CD14-positive monocyte (primary cell): ENCODE data around the gene CREB3L4. TPM values are rescaled to one million over a fixed set of nuclear protein-coding genes. Genes with fewer than 3 reads are reported as not detected.
A peak's percentile ranks its signal among the peaks of the same experiment; 100 is the strongest.

ENCODE experiments used
- DNase-seq, 3 donors: peaks; one replicate each; pipeline ENCODE4 v3.0.0-alpha.2; 2011 to 2022
- H2AFZ ChIP-seq: 2 replicates; pipeline ENCODE4 v1.6.0; 2012; ENCODE audit warnings: mild to moderate bottlenecking, low read depth, low read length, inconsistent platforms; ENCODE audit not compliant: insufficient read depth, poor library complexity, severe bottlenecking
- H3K27ac ChIP-seq, 2 donors: 1 replicate in 1 of 2; 2 replicates in 1 of 2; pipeline ENCODE4 v1.5.1; 2012 to 2013; ENCODE audit warnings: low read length in 2 of 2, control low read depth in 1 of 2, inconsistent platforms in 1 of 2, low read depth in 1 of 2, mild to moderate bottlenecking in 1 of 2
- H3K27me3 ChIP-seq, 2 donors: one replicate each; pipeline versions ENCODE4 v1.6.0 to v1.6.1; 2011 to 2013; ENCODE audit warnings: low read length in 2 of 2; ENCODE audit not compliant: control insufficient read depth in 2 of 2, insufficient read depth in 2 of 2
- H3K36me3 ChIP-seq, 2 donors: replicated peaks in 1 of 2; 1 replicate in 1 of 2; 2 replicates in 1 of 2; pipeline versions ENCODE4 v1.5.1 to v1.6.1; 2012 to 2013; ENCODE audit warnings: low read length in 2 of 2, control low read depth in 1 of 2, inconsistent platforms in 1 of 2, mild to moderate bottlenecking in 1 of 2; ENCODE audit not compliant: insufficient read depth in 2 of 2, control insufficient read depth in 1 of 2
- H3K4me1 ChIP-seq, 2 donors: 1 replicate in 1 of 2; 2 replicates in 1 of 2; pipeline versions ENCODE4 v1.5.1 to v1.6.1; 2012 to 2013; ENCODE audit warnings: low read length in 2 of 2, control low read depth in 1 of 2, inconsistent platforms in 1 of 2, mild to moderate bottlenecking in 1 of 2, moderate library complexity in 1 of 2; ENCODE audit not compliant: insufficient read depth in 2 of 2, control insufficient read depth in 1 of 2
- H3K4me2 ChIP-seq: replicated peaks from 2 replicates; pipeline ENCODE3; 2012; ENCODE audit warnings: low read length, moderate library complexity, mild to moderate bottlenecking; ENCODE audit not compliant: poor library complexity, severe bottlenecking; ENCODE audit errors: extremely low read depth
- H3K4me3 ChIP-seq, 3 experiments: fragments of 200-600 bp in 1 of 3; sonication (generic) in 1 of 3; replicated peaks in 1 of 3; 1 replicate in 2 of 3; 2 replicates in 1 of 3; pipeline ENCODE4 v1.5.1; 2011 to 2013; ENCODE audit warnings: low read length in 3 of 3, mild to moderate bottlenecking in 3 of 3, control low read depth in 2 of 3, low read depth in 2 of 3, inconsistent platforms in 1 of 3, moderate library complexity in 1 of 3
- H3K79me2 ChIP-seq: 2 replicates; pipeline ENCODE4 v1.6.0; 2012; ENCODE audit warnings: mild to moderate bottlenecking, control low read depth, inconsistent platforms, low read length, moderate library complexity; ENCODE audit not compliant: insufficient read depth
- H3K9ac ChIP-seq: 2 replicates; pipeline ENCODE4 v1.6.0; 2017; ENCODE audit warnings: low read length, mild to moderate bottlenecking; ENCODE audit not compliant: insufficient read depth, poor library complexity, severe bottlenecking
- H3K9me3 ChIP-seq, 2 donors: replicated peaks in 1 of 2; 1 replicate in 1 of 2; 2 replicates in 1 of 2; pipeline versions ENCODE4 v1.5.1 to v1.6.1; 2012 to 2013; ENCODE audit warnings: low read length in 2 of 2, control low read depth in 1 of 2; ENCODE audit not compliant: control insufficient read depth in 1 of 2, insufficient read depth in 1 of 2
- H4K20me1 ChIP-seq: 2 replicates; pipeline ENCODE4 v1.6.0; 2012; ENCODE audit warnings: mild to moderate bottlenecking, low read length, control low read depth, moderate library complexity; ENCODE audit not compliant: insufficient read depth
- H3K27ac Mint-ChIP-seq, 7 donors: one replicate each; pipeline ENCODE4 v1.8.0; 2020; ENCODE audit warnings: mild to moderate bottlenecking in 7 of 7, mixed read lengths in 7 of 7, moderate library complexity in 6 of 7, inconsistent platforms in 2 of 7
- H3K27me3 Mint-ChIP-seq, 3 donors: one replicate each; pipeline ENCODE4 v1.8.0; 2021 to 2022; ENCODE audit warnings: low read depth in 3 of 3, mild to moderate bottlenecking in 3 of 3, mixed read lengths in 3 of 3, moderate library complexity in 3 of 3, inconsistent platforms in 1 of 3
- H3K36me3 Mint-ChIP-seq, 2 donors: one replicate each; pipeline ENCODE4 v1.8.0; 2020; ENCODE audit warnings: mixed read lengths in 2 of 2, inconsistent platforms in 1 of 2, mild to moderate bottlenecking in 1 of 2
- H3K4me1 Mint-ChIP-seq: one replicate; pipeline ENCODE4 v1.8.0; 2020; ENCODE audit warnings: mild to moderate bottlenecking, mixed read lengths
- H3K4me3 Mint-ChIP-seq, 2 donors: one replicate each; pipeline ENCODE4 v1.8.0; 2020; ENCODE audit warnings: mild to moderate bottlenecking in 2 of 2, mixed read lengths in 2 of 2, moderate library complexity in 1 of 2
- H3K9me3 Mint-ChIP-seq, 7 donors: one replicate each; pipeline ENCODE4 v1.8.0; 2020 to 2022; ENCODE audit warnings: mixed read lengths in 7 of 7, mild to moderate bottlenecking in 6 of 7, moderate library complexity in 6 of 7, inconsistent platforms in 2 of 7
- CTCF ChIP-seq: fragments of 200-600 bp; IDR thresholded peaks from one replicate; pipeline ENCODE4 v1.8.0; 2022; ENCODE audit warnings: antibody characterized with exemption, mild to moderate bottlenecking
- WGBS: methylation state at CpG from one replicate; pipeline ENCODE4 v1.1.5; 2013; ENCODE audit warnings: missing lambda C conversion rate; ENCODE audit not compliant: insufficient coverage; 5-methylcytosine and 5-hydroxymethylcytosine counted together
- intact Hi-C, 2 donors: fragments of 100-400 bp; cut with micrococcal nuclease; formaldehyde crosslinking; loops; one replicate each; pipeline versions ENCODE4 v1.15.0 to v1.15.1; 2023
- polyA plus RNA-seq, 3 donors: library from polyadenylated mRNA; depleted of rRNA in 1 of 3; unstranded in 2 of 3; stranded (reverse) in 1 of 3; fragments of 300-500 nt in 2 of 3; fragments of >200 nt in 1 of 3; fragmentation: Illumina TruSeq in 2 of 3; gene quantifications; 1 replicate in 2 of 3; 2 replicates in 1 of 3; pipeline ENCODE4 v1.2.3, GENCODE V29; 2012 to 2021

CREB3L4 gene
- polyA plus RNA-seq, 3 donors, result 5.0 to 7.6 (median 6.8) TPM

- WGBS, result 90% methylated on average over 3 of the region's 3 CpGs
- Histone ChIP-seq H3K27ac (no peak overlapping the region), H2AFZ (no peak overlapping the region), H3K79me2 (peaks cover 28% of the 10 kb centered on the region), H3K9me3 (no peaks in the 10 kb centered on the region), H3K4me3 (no peak overlapping the region), H3K4me2 (no peak overlapping the region), H4K20me1 (peaks cover 6% of the 10 kb centered on the region), H3K36me3 (peaks cover 23 to 31% of the 10 kb centered on the region in 2 donors), H3K4me1 (peaks cover 20 to 33% of the 10 kb centered on the region in 2 donors), H3K27me3 (no peaks in the 10 kb centered on the region), H3K9ac (no peak overlapping the region)
- intact Hi-C loops, result no loop called here
- Mint-ChIP-seq H3K27ac (peak overlapping the region in 1 of 7 donors; percentile 46), H3K4me1 (peaks cover 48% of the 10 kb centered on the region), H3K36me3 (peaks cover 25 to 33% of the 10 kb centered on the region in 2 donors), H3K27me3 (peaks cover under 1 to 6% (median 2%) of the 10 kb centered on the region in 3 donors), H3K4me3 (no peak overlapping the region), H3K9me3 (no peaks in the 10 kb centered on the region)
- no peak for DNase-seq
- TF ChIP-seq CTCF, result no peak
These were observed 5.4 kb downstream of the CREB3L4 start for GRCh38 chr1:153973071-153973470.

GRCh38 chr1:153973525-153973924, 5.8 kb downstream of the CREB3L4 start:
- no peak overlapping the region for H3K4me2 ChIP-seq
- H3K9me3 Mint-ChIP-seq, result no peaks in the 10 kb centered on the region
- no peak overlapping the region for H3K4me3 ChIP-seq
- TF ChIP-seq CTCF, result no peak
- H3K36me3 ChIP-seq, result peaks cover 23 to 31% of the 10 kb centered on the region in 2 donors
- H3K79me2 ChIP-seq, result peaks cover 26% of the 10 kb centered on the region
- peaks cover 0 to 6% (median 2%) of the 10 kb centered on the region in 3 donors for H3K27me3 Mint-ChIP-seq
- peak overlapping the region in 3 of 7 donors; percentile 4 to 30 (median 9) for H3K27ac Mint-ChIP-seq
- peaks cover 20 to 33% of the 10 kb centered on the region in 2 donors for H3K4me1 ChIP-seq
- H3K4me3 Mint-ChIP-seq, result no peak overlapping the region
- intact Hi-C loops, result no loop called here
- peaks cover 25 to 33% of the 10 kb centered on the region in 2 donors for H3K36me3 Mint-ChIP-seq
- peaks cover 48% of the 10 kb centered on the region for H3K4me1 Mint-ChIP-seq
- H3K27me3 ChIP-seq, result no peaks in the 10 kb centered on the region
- no peak overlapping the region for H2AFZ ChIP-seq
- WGBS, result 94% methylated on average over 5 of the region's 7 CpGs
- H3K9ac ChIP-seq, result no peak overlapping the region
- no peak overlapping the region for H3K27ac ChIP-seq
- H3K9me3 ChIP-seq, result no peaks in the 10 kb centered on the region
- no peak for DNase-seq
- peaks cover 6% of the 10 kb centered on the region for H4K20me1 ChIP-seq
